HG03521 (cell line): Measurements from ENCODE around the gene LGALS14.
"Not testable (repeated sequence)": the region's sequence is repeated elsewhere in the genome, so short reads cannot be mapped to it uniquely, and the experiment has no call there.

Experiments
- ATAC-seq: cut with Tn5 transposase; IDR thresholded peaks from one replicate; pipeline ENCODE4 v1.9.1; 2021; ENCODE audit warnings: mild to moderate bottlenecking, moderate library complexity; ENCODE audit not compliant: unreplicated experiment

LGALS14 gene

GRCh38 chr19:39692822-39693221 lies 11.5 kb upstream of the LGALS14 start:
- ATAC-seq: no peak

- ATAC-seq: no peak
These were observed 8.5 kb upstream of the LGALS14 start for GRCh38 chr19:39695759-39696158.

GRCh38 chr19:39696387-39696786 lies 7.9 kb upstream of the LGALS14 start:
- no peak for ATAC-seq

DNA sequence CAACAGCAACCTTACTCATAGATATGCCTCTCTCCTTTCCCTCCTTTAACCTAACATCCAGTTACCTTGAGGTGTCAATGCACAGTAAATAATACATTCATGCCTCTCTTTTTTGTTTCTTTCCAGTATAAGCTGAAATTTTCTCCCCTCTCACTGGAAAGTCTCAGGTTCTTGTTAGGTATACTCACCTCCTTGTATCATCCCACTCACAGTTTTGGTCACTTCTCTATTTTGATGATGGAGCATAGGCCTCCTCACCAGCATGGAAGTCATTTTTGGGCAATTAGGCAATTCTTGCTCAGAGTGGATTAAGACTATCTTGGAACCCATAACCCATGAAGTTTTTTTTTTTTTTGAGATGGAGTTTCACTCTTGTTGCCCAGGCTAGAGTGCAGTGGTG lies 5.7 kb upstream of the LGALS14 start:
- no peak for ATAC-seq

GRCh38 chr19:39701291-39701690 lies 3.0 kb upstream of the LGALS14 start:
- ATAC-seq: peak; percentile 41

DNA sequence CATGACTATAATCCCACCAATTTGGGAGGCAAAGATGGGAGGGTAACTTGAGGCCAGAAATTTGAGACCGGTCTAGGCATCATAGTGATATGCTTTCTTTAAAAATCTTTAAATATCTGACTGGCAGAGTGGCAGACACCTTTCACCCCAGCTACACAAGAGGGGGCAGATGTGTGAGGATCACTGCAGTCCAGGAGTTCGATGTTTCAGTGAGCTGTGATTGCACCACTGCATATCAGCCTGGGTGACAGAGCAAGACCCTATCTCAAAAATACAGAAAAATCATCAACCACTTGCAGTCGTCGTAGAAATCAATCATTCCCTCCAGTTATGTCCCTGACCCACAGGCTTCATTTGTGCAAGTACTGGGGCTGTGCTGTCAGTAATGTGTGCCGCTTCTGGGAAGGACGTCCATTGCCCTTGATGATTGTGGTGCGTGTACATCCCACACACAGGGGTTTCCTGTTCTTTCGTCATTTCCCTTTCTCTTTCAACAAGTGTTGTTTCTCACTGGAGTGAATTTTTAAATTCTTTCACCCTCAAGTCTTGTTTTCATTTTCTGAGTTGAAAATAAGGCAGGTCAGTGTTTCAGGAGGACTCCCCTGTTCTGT lies 1.4 kb downstream of the LGALS14 start:
- ATAC-seq: no peak

DNA sequence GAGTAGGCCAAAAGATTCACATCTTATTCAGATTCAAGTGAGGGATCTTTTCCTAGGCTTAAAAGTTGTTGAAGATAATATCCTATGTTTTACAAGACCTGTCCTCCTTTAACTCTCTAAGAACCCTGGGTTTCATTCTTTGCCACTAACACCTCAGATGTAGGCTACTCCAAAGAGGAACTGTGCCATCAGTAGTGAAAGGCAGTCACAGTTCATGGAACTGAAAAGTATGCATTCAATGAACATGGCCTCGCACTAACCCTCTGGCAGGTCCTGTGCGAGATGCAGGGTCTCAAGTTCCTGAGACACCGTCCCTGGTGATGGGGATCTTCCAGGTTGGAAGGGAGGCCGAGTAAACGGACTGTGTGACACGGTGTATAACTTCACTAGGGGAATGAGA lies 4.3 kb downstream of the LGALS14 start:
- no peak for ATAC-seq

- ATAC-seq: no peak
These were observed 5.0 kb downstream of the LGALS14 start for GRCh38 chr19:39709026-39709872.

- no peak for ATAC-seq
These were observed 6.1 kb downstream of the LGALS14 start for GRCh38 chr19:39710333-39710890.

DNA sequence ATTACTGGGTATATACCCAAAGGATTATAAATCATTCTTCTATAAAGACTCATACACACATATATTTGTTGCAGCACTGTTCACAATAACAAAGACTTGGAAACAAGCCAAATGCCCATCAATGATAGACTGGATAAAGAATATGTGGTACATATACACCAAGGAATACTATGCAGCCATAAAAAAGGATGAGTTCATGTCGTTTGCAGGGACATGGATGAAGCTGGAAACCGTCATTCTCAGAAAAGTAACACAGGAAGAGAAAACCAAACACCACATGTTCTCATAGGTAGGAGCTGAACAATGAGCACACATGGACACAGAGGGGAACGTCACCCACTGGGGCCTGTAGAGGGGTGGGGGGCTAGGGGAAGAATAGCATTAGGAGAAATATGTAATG lies 15.9 kb downstream of the LGALS14 start:
- ATAC-seq: not testable (repeated sequence)

DNA sequence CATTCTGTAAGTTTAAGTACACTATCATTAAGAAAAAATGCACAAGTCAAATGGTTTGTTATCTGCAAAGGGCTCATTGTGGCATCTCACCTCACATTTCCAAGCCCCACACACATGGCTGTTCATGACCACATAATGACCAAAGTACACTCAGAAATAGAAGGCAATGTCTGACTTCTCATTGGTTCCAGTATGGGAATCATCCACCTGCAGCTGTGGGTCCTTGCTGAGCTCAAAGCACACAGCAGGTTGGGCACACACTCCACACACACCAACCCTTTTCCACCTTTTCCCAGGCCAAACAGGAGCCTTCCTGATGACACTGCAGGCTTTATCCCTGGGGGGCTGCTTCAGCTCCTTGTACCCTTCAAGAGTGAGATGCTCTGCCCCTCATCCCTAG lies 21.7 kb downstream of the LGALS14 start:
- no peak for ATAC-seq

- ATAC-seq: no peak
These were observed 23.0 kb downstream of the LGALS14 start for GRCh38 chr19:39727070-39727800.

DNA sequence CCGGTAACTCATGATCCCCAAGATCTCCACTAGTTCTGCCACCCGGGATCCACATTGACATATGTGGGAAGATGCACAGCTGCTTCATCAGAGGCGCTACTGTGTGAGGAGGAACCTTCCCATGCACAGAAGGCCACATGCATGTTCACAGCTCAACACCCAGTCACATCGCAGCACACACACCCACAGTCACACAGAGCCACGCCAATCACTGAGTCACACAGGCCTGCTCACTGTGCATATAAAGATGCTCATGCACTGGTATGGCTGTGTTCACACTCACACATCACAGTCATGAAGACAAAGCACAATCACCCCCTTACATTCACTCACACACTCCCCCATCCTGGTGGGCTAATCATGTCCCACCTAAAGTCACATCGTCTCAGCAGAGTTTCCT lies 23.8 kb downstream of the LGALS14 start:
- ATAC-seq: no peak

DNA sequence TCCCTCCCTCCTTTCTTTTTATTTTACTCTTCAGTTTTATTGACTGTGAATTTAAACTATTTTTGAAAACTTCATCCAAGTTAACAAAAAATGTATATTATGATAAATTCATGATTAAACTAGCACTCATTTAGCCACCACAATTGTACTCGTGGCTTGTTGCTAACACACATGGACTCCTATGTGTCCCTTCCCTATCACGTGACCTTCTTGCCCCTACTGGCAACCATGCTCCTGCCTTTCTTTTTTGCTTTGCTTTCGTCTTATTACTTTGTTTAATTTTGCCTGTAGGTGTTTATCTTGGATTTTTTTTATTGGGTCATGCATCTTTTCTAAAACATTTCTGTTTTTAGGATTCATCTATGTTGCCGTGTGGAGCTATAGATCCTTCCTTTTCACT lies 25.3 kb downstream of the LGALS14 start:
- no peak for ATAC-seq

DNA sequence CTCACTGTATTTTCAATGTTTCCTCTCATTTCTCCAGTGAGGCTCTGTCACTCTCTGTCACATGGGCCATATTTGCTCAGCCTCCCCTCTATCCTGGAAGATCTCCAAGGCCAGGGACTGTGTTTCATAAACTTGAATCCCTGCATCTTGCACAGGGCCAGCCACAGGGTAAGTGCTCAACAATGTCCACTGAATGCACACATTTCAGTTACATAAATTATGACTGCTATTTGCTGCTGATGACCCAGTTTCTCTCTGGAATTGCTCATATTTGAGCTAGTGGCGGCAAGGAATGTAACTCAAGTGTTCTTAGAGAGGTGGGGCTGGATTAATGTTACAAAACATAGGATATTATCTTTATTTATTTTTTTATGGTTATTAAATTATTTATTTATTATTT lies 27.4 kb downstream of the LGALS14 start:
- ATAC-seq: no peak

DNA sequence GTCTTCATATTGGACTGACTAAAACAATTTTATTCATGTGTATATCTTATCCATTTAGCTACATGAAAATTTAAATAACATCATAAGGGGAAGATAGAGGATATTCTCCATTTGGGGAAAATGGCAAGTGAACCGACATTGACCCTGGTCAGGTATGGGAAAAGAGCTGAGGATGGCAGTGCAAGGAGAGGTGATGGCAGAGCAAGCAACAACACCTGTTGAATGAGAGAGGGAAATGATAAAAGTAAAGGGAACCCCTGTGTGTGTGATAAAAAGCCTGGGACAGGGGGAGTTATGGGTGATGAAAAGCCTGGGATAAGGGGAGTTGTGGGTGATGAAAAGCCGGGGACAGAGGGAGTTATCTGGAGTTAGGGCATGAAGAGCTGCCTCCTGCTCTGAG lies 29.6 kb downstream of the LGALS14 start:
- no peak for ATAC-seq

- no peak for ATAC-seq
These were observed 31.4 kb downstream of the LGALS14 start for GRCh38 chr19:39735688-39736087.

- ATAC-seq: no peak
These were observed 31.8 kb downstream of the LGALS14 start for GRCh38 chr19:39736088-39736487.

- no peak for ATAC-seq
These were observed 33.1 kb downstream of the LGALS14 start for GRCh38 chr19:39737351-39737750.

- ATAC-seq: no peak
These were observed 33.6 kb downstream of the LGALS14 start, which contains the start of gene CLC for GRCh38 chr19:39737891-39738290. Gene CLC, minus strand, starts transcription at chr19:39738029. Its CDS starts 77 bp downstream, at chr19:39737952.

- no peak for ATAC-seq
These were observed 34.5 kb downstream of the LGALS14 start for GRCh38 chr19:39738814-39739213.
